Neuronal stem cell (in vitro differentiated cells): ENCODE measurements around the gene PLEKHM3.
"Not testable (repeated sequence)": the region's sequence is repeated elsewhere in the genome, so short reads cannot be mapped to it uniquely, and the experiment has no call there.

Experiments
- DNase-seq: peaks from one replicate; pipeline ENCODE4 v3.0.0-alpha.2; 2013; ENCODE audit warnings: low spot score
- H2AFZ ChIP-seq: one replicate; pipeline ENCODE4 v1.6.1; 2013; ENCODE audit warnings: mild to moderate bottlenecking, low read length, inconsistent platforms
- H2AK5ac ChIP-seq: 2 replicates; pipeline ENCODE4 v1.6.1; 2013; ENCODE audit warnings: low read depth, mild to moderate bottlenecking, inconsistent platforms, low read length, moderate library complexity, mixed read lengths
- H2BK120ac ChIP-seq: 2 replicates; pipeline ENCODE4 v1.6.1; 2013; ENCODE audit warnings: low read depth, mild to moderate bottlenecking, inconsistent platforms, low read length, moderate library complexity, mixed read lengths
- H2BK12ac ChIP-seq: one replicate; pipeline ENCODE4 v1.6.1; 2013; ENCODE audit warnings: low read length, inconsistent platforms
- H2BK15ac ChIP-seq: 2 replicates; pipeline ENCODE4 v1.6.1; 2013; ENCODE audit warnings: mild to moderate bottlenecking, low read length, inconsistent platforms, mixed read lengths
- H2BK5ac ChIP-seq: one replicate; pipeline ENCODE4 v1.6.1; 2013; ENCODE audit warnings: inconsistent platforms, mild to moderate bottlenecking, low read length, moderate library complexity
- H3K14ac ChIP-seq: one replicate; pipeline ENCODE4 v1.6.1; 2013; ENCODE audit warnings: low read length, inconsistent platforms
- H3K18ac ChIP-seq: 2 replicates; pipeline ENCODE4 v1.6.1; 2013; ENCODE audit warnings: low read length, inconsistent platforms
- H3K23ac ChIP-seq: 2 replicates; pipeline ENCODE4 v1.6.1; 2013; ENCODE audit warnings: low read depth, mild to moderate bottlenecking, mixed read lengths, low read length, inconsistent platforms; ENCODE audit not compliant: poor library complexity
- H3K27ac ChIP-seq: replicated peaks from 3 replicates; pipeline ENCODE4 v1.5.1; 2013; ENCODE audit warnings: low read length, inconsistent platforms
- H3K27me3 ChIP-seq, 3 experiments: 2 replicates each; pipeline ENCODE4 v1.6.1; 2013; ENCODE audit warnings: low read length in 3 of 3, mild to moderate bottlenecking in 2 of 3, inconsistent platforms in 1 of 3, low read depth in 1 of 3, mixed read lengths in 1 of 3, moderate library complexity in 1 of 3; ENCODE audit not compliant: control insufficient read depth in 3 of 3, insufficient read depth in 3 of 3
- H3K36me3 ChIP-seq, 2 donors: replicated peaks in 1 of 2; 2 replicates each; pipeline ENCODE4 v1.6.1; 2013; ENCODE audit warnings: low read length in 2 of 2; ENCODE audit not compliant: control insufficient read depth in 2 of 2, insufficient read depth in 2 of 2
- H3K4ac ChIP-seq: 2 replicates; pipeline ENCODE4 v1.6.1; 2013; ENCODE audit warnings: inconsistent platforms, mild to moderate bottlenecking, low read length, moderate library complexity
- H3K4me1 ChIP-seq, 2 donors: 1 replicate in 1 of 2; 2 replicates in 1 of 2; pipeline ENCODE4 v1.6.1; 2013; ENCODE audit warnings: low read length in 2 of 2, low read depth in 1 of 2; ENCODE audit not compliant: control insufficient read depth in 2 of 2, insufficient read depth in 1 of 2
- H3K4me2 ChIP-seq: one replicate; pipeline ENCODE4 v1.6.1; 2013; ENCODE audit warnings: mild to moderate bottlenecking, low read length, inconsistent platforms; ENCODE audit not compliant: insufficient read depth, poor library complexity, severe bottlenecking
- H3K4me3 ChIP-seq, 2 donors: 2 replicates each; pipeline ENCODE4 v1.5.1; 2013; ENCODE audit warnings: low read length in 2 of 2, mild to moderate bottlenecking in 2 of 2, inconsistent platforms in 1 of 2, moderate library complexity in 1 of 2
- H3K79me1 ChIP-seq: one replicate; pipeline ENCODE4 v1.6.1; 2013; ENCODE audit warnings: low read depth, mild to moderate bottlenecking, inconsistent platforms, low read length, moderate library complexity
- H3K9ac ChIP-seq: one replicate; pipeline ENCODE4 v1.6.1; 2013; ENCODE audit warnings: mild to moderate bottlenecking, low read depth, low read length, inconsistent platforms; ENCODE audit not compliant: poor library complexity
- H3K9me3 ChIP-seq, 2 donors: replicated peaks in 1 of 2; 2 replicates each; pipeline versions ENCODE3 to v1.6.1; 2013; ENCODE audit warnings: low read length in 2 of 2, mild to moderate bottlenecking in 2 of 2, inconsistent platforms in 1 of 2, low read depth in 1 of 2, mixed read lengths in 1 of 2, moderate library complexity in 1 of 2; ENCODE audit not compliant: control insufficient read depth in 2 of 2, insufficient read depth in 1 of 2
- H4K8ac ChIP-seq: one replicate; pipeline ENCODE4 v1.6.1; 2013; ENCODE audit warnings: low read depth, mild to moderate bottlenecking, inconsistent platforms, low read length, moderate library complexity
- H4K91ac ChIP-seq: one replicate; pipeline ENCODE4 v1.6.1; 2013; ENCODE audit warnings: low read length, low read depth, mild to moderate bottlenecking, inconsistent platforms; ENCODE audit not compliant: poor library complexity
- WGBS, 2 donors: extraction: QIAGEN DNeasy Blood & Tissue Kit; methylation state at CpG; one replicate each; pipeline ENCODE4 v1.1.7; 2013; ENCODE audit warnings: missing lambda C conversion rate in 2 of 2, mixed read lengths in 1 of 2; ENCODE audit not compliant: insufficient read length in 2 of 2, insufficient replicate concordance in 1 of 2; ENCODE audit errors: extremely low coverage in 2 of 2; 5-methylcytosine and 5-hydroxymethylcytosine counted together

Gene PLEKHM3

GRCh38 chr2:207811658-207812057 is 213.7 kb downstream of the PLEKHM3 start:
- not testable (repeated sequence) for H3K18ac ChIP-seq, H3K4ac ChIP-seq, H2BK12ac ChIP-seq, H4K91ac ChIP-seq, H3K14ac ChIP-seq, H3K79me1 ChIP-seq, H2BK5ac ChIP-seq, H3K36me3 ChIP-seq, H3K9ac ChIP-seq, H4K8ac ChIP-seq, H3K23ac ChIP-seq, H3K9me3 ChIP-seq, H3K27me3 ChIP-seq, H2BK15ac ChIP-seq, H2BK120ac ChIP-seq, H3K4me3 ChIP-seq, H2AK5ac ChIP-seq, H2AFZ ChIP-seq, DNase-seq
- WGBS, 2 donors: no CpG with 5 or more reads among the region's 10 CpGs
- Histone ChIP-seq H3K4me1 (peaks cover 26 to 45% of the 10 kb centered on the region in 2 donors), H3K4me2 (peak overlapping the region; percentile 11), H3K27ac (peak overlapping the region; percentile 99)

GRCh38 chr2:207810200-207810788 is 215.0 kb downstream of the PLEKHM3 start:
- Histone ChIP-seq H3K9me3 (no peaks in the 10 kb centered on the region), H2AK5ac (peak overlapping the region; percentile 14), H4K91ac (no peak overlapping the region), H2BK12ac (peak overlapping the region; percentile 18), H3K27me3 (no peaks in the 10 kb centered on the region), H4K8ac (no peak overlapping the region), H2BK15ac (peak overlapping the region; percentile 2), H3K4ac (no peak overlapping the region), H3K4me1 (peaks cover 26 to 40% of the 10 kb centered on the region in 2 donors), H3K23ac (no peak overlapping the region), H3K79me1 (no peaks in the 10 kb centered on the region), H3K9ac (no peak overlapping the region), H3K18ac (peak overlapping the region; percentile 80), H2BK5ac (no peak overlapping the region), H3K4me2 (no peak overlapping the region), H3K14ac (no peak overlapping the region), H3K27ac (peak overlapping the region; percentile 99), H2BK120ac (peak overlapping the region; percentile 50), H3K36me3 (no peaks in the 10 kb centered on the region), H2AFZ (peak overlapping the region; percentile 56), H3K4me3 (no peak overlapping the region)
- no peak for DNase-seq
- no CpG with 5 or more reads among the region's 4 CpGs for WGBS, 2 donors

- H3K4me3 ChIP-seq: no peak overlapping the region
- no peak overlapping the region for H3K4me2 ChIP-seq
- no peak overlapping the region for H2BK12ac ChIP-seq
- H3K18ac ChIP-seq: peak overlapping the region; percentile 50
- peaks cover 13 to 30% of the 10 kb centered on the region in 2 donors for H3K4me1 ChIP-seq
- no CpG with 5 or more reads among the region's 6 CpGs for WGBS, 2 donors
- no peaks in the 10 kb centered on the region for H3K27me3 ChIP-seq
- DNase-seq: no peak
- no peak overlapping the region for H3K23ac ChIP-seq
- H3K27ac ChIP-seq: no peak overlapping the region
- no peaks in the 10 kb centered on the region for H3K79me1 ChIP-seq
- no peak overlapping the region for H2AFZ ChIP-seq
- H2AK5ac ChIP-seq: peak overlapping the region; percentile 56
- H2BK120ac ChIP-seq: no peak overlapping the region
- H3K9ac ChIP-seq: no peak overlapping the region
- no peak overlapping the region for H3K14ac ChIP-seq
- H3K36me3 ChIP-seq: no peaks in the 10 kb centered on the region
- H4K91ac ChIP-seq: no peak overlapping the region
- no peak overlapping the region for H2BK15ac ChIP-seq
- no peak overlapping the region for H4K8ac ChIP-seq
- H3K4ac ChIP-seq: no peak overlapping the region
- no peaks in the 10 kb centered on the region for H3K9me3 ChIP-seq
- no peak overlapping the region for H2BK5ac ChIP-seq
These were observed 217.2 kb downstream of the PLEKHM3 start for GRCh38 chr2:207808119-207808518.

- H2AK5ac ChIP-seq: no peak overlapping the region
- WGBS, 2 donors: no CpG with 5 or more reads among the region's 5 CpGs
- H2AFZ ChIP-seq: no peak overlapping the region
- no peaks in the 10 kb centered on the region for H3K27me3 ChIP-seq
- no peak overlapping the region for H3K9ac ChIP-seq
- H3K4me2 ChIP-seq: no peak overlapping the region
- H4K8ac ChIP-seq: no peak overlapping the region
- H3K18ac ChIP-seq: no peak overlapping the region
- no peak overlapping the region for H2BK120ac ChIP-seq
- no peaks in the 10 kb centered on the region for H3K36me3 ChIP-seq
- H3K27ac ChIP-seq: no peak overlapping the region
- H3K4me1 ChIP-seq: peaks cover 9 to 30% of the 10 kb centered on the region in 2 donors
- no peaks in the 10 kb centered on the region for H3K9me3 ChIP-seq
- no peak overlapping the region for H3K4ac ChIP-seq
- no peak overlapping the region for H4K91ac ChIP-seq
- no peaks in the 10 kb centered on the region for H3K79me1 ChIP-seq
- H2BK15ac ChIP-seq: no peak overlapping the region
- H3K4me3 ChIP-seq: no peak overlapping the region
- H2BK5ac ChIP-seq: no peak overlapping the region
- no peak overlapping the region for H2BK12ac ChIP-seq
- DNase-seq: no peak
- no peak overlapping the region for H3K23ac ChIP-seq
- no peak overlapping the region for H3K14ac ChIP-seq
These were observed 217.8 kb downstream of the PLEKHM3 start for GRCh38 chr2:207807516-207807915.
